Mesodermal cell (in vitro differentiated cells): ENCODE data around the gene PABPN1.

ENCODE experiments used
- H3K27ac ChIP-seq: 2 replicates; pipeline ENCODE4 v1.7.0; 2013; ENCODE audit warnings: mild to moderate bottlenecking, low read depth, low read length, moderate library complexity; ENCODE audit not compliant: severe bottlenecking
- H3K36me3 ChIP-seq: 2 replicates; pipeline ENCODE4 v1.7.1; 2013; ENCODE audit warnings: mild to moderate bottlenecking, low read length, moderate library complexity; ENCODE audit not compliant: control insufficient read depth, insufficient read depth
- H3K4me1 ChIP-seq: one replicate; pipeline ENCODE4 v1.7.1; 2013; ENCODE audit warnings: mild to moderate bottlenecking, low read length; ENCODE audit not compliant: insufficient read depth, control insufficient read depth, poor library complexity, severe bottlenecking
- H3K4me3 ChIP-seq: 2 replicates; pipeline ENCODE4 v1.7.0; 2013; ENCODE audit warnings: low read length, control low read depth, mild to moderate bottlenecking; ENCODE audit not compliant: insufficient read depth, poor library complexity, severe bottlenecking; ENCODE audit errors: extremely low read depth
- H3K9me3 ChIP-seq: 2 replicates; pipeline ENCODE4 v1.7.1; 2013; ENCODE audit warnings: mild to moderate bottlenecking, low read length, moderate library complexity; ENCODE audit not compliant: control insufficient read depth
- WGBS, 2 experiments: methylation state at CpG; one replicate each; pipeline ENCODE4 v1.1.5; 2013; ENCODE audit warnings: missing lambda C conversion rate in 2 of 2; ENCODE audit not compliant: insufficient coverage in 2 of 2; 5-methylcytosine and 5-hydroxymethylcytosine counted together

Gene PABPN1

GRCh38 chr14:23294734-23295561 is 26.3 kb upstream of the PABPN1 start:
- no peaks in the 10 kb centered on the region for H3K9me3 ChIP-seq

GRCh38 chr14:23296012-23296777 is 25.1 kb upstream of the PABPN1 start:
- WGBS, 2 experiments: 89 to 91% methylated on average over 6 of the region's 7 CpGs
- Histone ChIP-seq H3K4me3 (no peak overlapping the region), H3K4me1 (peaks cover 18% of the 10 kb centered on the region), H3K9me3 (no peaks in the 10 kb centered on the region), H3K36me3 (peaks cover 8% of the 10 kb centered on the region), H3K27ac (no peak overlapping the region)

More at GRCh38 chr14:23294734-23295561, 26.3 kb upstream of the PABPN1 start:
- H3K4me1 ChIP-seq: peaks cover 13% of the 10 kb centered on the region
- H3K36me3 ChIP-seq: peaks cover 8% of the 10 kb centered on the region
- H3K4me3 ChIP-seq: no peak overlapping the region
- H3K27ac ChIP-seq: no peak overlapping the region
- WGBS, 2 experiments: 44 to 46% methylated on average over 12 to 21 of the region's 24 CpGs

- Histone ChIP-seq H3K9me3 (no peaks in the 10 kb centered on the region), H3K4me1 (peaks cover 18% of the 10 kb centered on the region), H3K27ac (no peak overlapping the region), H3K4me3 (no peak overlapping the region), H3K36me3 (peaks cover 8% of the 10 kb centered on the region)
- 91 to 95% methylated on average over 6 to 7 of the region's 7 CpGs for WGBS, 2 experiments
Observed at GRCh38 chr14:23297096-23297495, 24.2 kb upstream of the PABPN1 start.

- Histone ChIP-seq H3K4me3 (no peak overlapping the region), H3K4me1 (peaks cover 18% of the 10 kb centered on the region), H3K9me3 (no peaks in the 10 kb centered on the region), H3K27ac (no peak overlapping the region), H3K36me3 (peaks cover 8% of the 10 kb centered on the region)
- 95 to 96% methylated on average over 5 of the region's 7 CpGs for WGBS, 2 experiments
Observed at GRCh38 chr14:23297611-23298277, 23.5 kb upstream of the PABPN1 start.

GRCh38 chr14:23299211-23299957 is 21.9 kb upstream of the PABPN1 start:
- no peaks in the 10 kb centered on the region for H3K9me3 ChIP-seq
- H3K27ac ChIP-seq: no peak overlapping the region
- H3K4me1 ChIP-seq: peaks cover 18% of the 10 kb centered on the region
- no peak overlapping the region for H3K4me3 ChIP-seq
- peaks cover 8% of the 10 kb centered on the region for H3K36me3 ChIP-seq
- WGBS, 2 experiments: 78% methylated on average over 1 of the region's 2 CpGs; no CpG with 5 or more reads in 1 of the 2 experiments

GRCh38 chr14:23299986-23300686 is 21.1 kb upstream of the PABPN1 start:
- 84 to 93% methylated on average over 7 to 8 of the region's 10 CpGs for WGBS, 2 experiments
- H3K36me3 ChIP-seq: peaks cover 8% of the 10 kb centered on the region
- peaks cover 14% of the 10 kb centered on the region for H3K4me1 ChIP-seq
- no peaks in the 10 kb centered on the region for H3K9me3 ChIP-seq
- H3K4me3 ChIP-seq: peak overlapping the region; percentile 52
- peak overlapping the region; percentile 80 for H3K27ac ChIP-seq

- WGBS, 2 experiments: 13 to 21% methylated on average over 2 to 9 of the region's 13 CpGs
- Histone ChIP-seq H3K4me1 (peaks cover 11% of the 10 kb centered on the region), H3K9me3 (no peaks in the 10 kb centered on the region), H3K4me3 (peak overlapping the region; percentile 52), H3K36me3 (peaks cover 8% of the 10 kb centered on the region), H3K27ac (peak overlapping the region; percentile 80)
Observed at GRCh38 chr14:23300687-23301223, 20.5 kb upstream of the PABPN1 start.

- Histone ChIP-seq H3K27ac (peak overlapping the region; percentile 96), H3K36me3 (peaks cover 8% of the 10 kb centered on the region), H3K4me3 (peak overlapping the region; percentile 67), H3K4me1 (peaks cover 11% of the 10 kb centered on the region), H3K9me3 (no peaks in the 10 kb centered on the region)
- 0 to 1% methylated on average over 65 to 78 of the region's 87 CpGs for WGBS, 2 experiments
Observed at GRCh38 chr14:23301288-23301968, 19.8 kb upstream of the PABPN1 start.

GRCh38 chr14:23301969-23302289 is 19.3 kb upstream of the PABPN1 start:
- H3K4me3 ChIP-seq: peak overlapping the region; percentile 67
- no peaks in the 10 kb centered on the region for H3K9me3 ChIP-seq
- WGBS, 2 experiments: 0 to 1% methylated on average over 19 to 23 of the region's 25 CpGs
- H3K36me3 ChIP-seq: peaks cover 8% of the 10 kb centered on the region
- peaks cover 11% of the 10 kb centered on the region for H3K4me1 ChIP-seq
- peak overlapping the region; percentile 96 for H3K27ac ChIP-seq
